MM.1S (cell line): ENCODE results near the gene NGEF.

Experiments
- DNase-seq: peaks from one replicate; pipeline ENCODE4 v3.0.0-alpha.2; 2015
- H2AFZ ChIP-seq: fragments of 300-600 bp; sonication (generic); 2 replicates; pipeline ENCODE4 v1.6.0; 2016; ENCODE audit warnings: antibody characterized with exemption, low read length
- H3F3A ChIP-seq: fragments of 300-600 bp; sonication (generic); 2 replicates; pipeline ENCODE4 v1.6.1; 2016; ENCODE audit warnings: mild to moderate bottlenecking, antibody characterized with exemption, low read length, moderate library complexity, mixed read lengths; ENCODE audit not compliant: insufficient read depth
- H3K27ac ChIP-seq: fragments of 300-600 bp; sonication (generic); 2 replicates; pipeline ENCODE4 v1.5.1; 2016; ENCODE audit warnings: mild to moderate bottlenecking, low read length
- H3K27me3 ChIP-seq: fragments of 300-600 bp; sonication (generic); replicated peaks from 2 replicates; pipeline ENCODE4 v1.6.0; 2016; ENCODE audit warnings: low read length; ENCODE audit not compliant: insufficient read depth
- H3K36me3 ChIP-seq: fragments of 300-600 bp; sonication (generic); replicated peaks from 2 replicates; pipeline ENCODE4 v1.6.1; 2016; ENCODE audit warnings: mild to moderate bottlenecking, low read length, mixed read lengths; ENCODE audit not compliant: insufficient read depth
- H3K4me1 ChIP-seq: fragments of 300-600 bp; sonication (generic); 2 replicates; pipeline ENCODE4 v1.6.1; 2016; ENCODE audit warnings: low read length, mixed read lengths
- H3K4me2 ChIP-seq: fragments of 300-600 bp; sonication (generic); 2 replicates; pipeline ENCODE4 v1.6.0; 2016; ENCODE audit warnings: low read depth, low read length
- H3K4me3 ChIP-seq: fragments of 300-600 bp; sonication (generic); 2 replicates; pipeline ENCODE4 v1.5.1; 2016; ENCODE audit warnings: low read length, mixed read lengths
- H3K79me2 ChIP-seq: fragments of 300-600 bp; sonication (generic); 2 replicates; pipeline ENCODE4 v1.6.1; 2016; ENCODE audit warnings: mixed run types, low read length, mixed read lengths
- H3K9ac ChIP-seq: fragments of 300-600 bp; sonication (generic); 2 replicates; pipeline ENCODE4 v1.6.1; 2016; ENCODE audit warnings: low read length, mixed read lengths
- H3K9me2 ChIP-seq: fragments of 300-600 bp; sonication (generic); replicated peaks from 2 replicates; pipeline ENCODE4 v1.6.1; 2016; ENCODE audit warnings: mild to moderate bottlenecking, low read length, mixed read lengths; ENCODE audit not compliant: insufficient read depth
- H3K9me3 ChIP-seq: fragments of 300-600 bp; sonication (generic); replicated peaks from 2 replicates; pipeline ENCODE4 v1.6.1; 2016; ENCODE audit warnings: mild to moderate bottlenecking, low read length, mixed read lengths; ENCODE audit not compliant: insufficient read depth
- H4K20me1 ChIP-seq: fragments of 300-600 bp; sonication (generic); 2 replicates; pipeline ENCODE4 v1.6.1; 2016; ENCODE audit warnings: mild to moderate bottlenecking, low read length, moderate library complexity, mixed read lengths; ENCODE audit not compliant: insufficient read depth
- CTCF ChIP-seq: fragments of 300-600 bp; sonication (generic); IDR thresholded peaks from 2 replicates; pipeline ENCODE4 v1.5.1; 2016; ENCODE audit warnings: antibody characterized with exemption, low read length, mixed read lengths
- EZH2 ChIP-seq: fragments of 300-600 bp; sonication (generic); optimal IDR thresholded peaks from 2 replicates; pipeline ENCODE3; 2017; ENCODE audit warnings: low read depth, mild to moderate bottlenecking, antibody characterized with exemption, low read length, mixed read lengths
- EZH2phosphoT487 ChIP-seq: fragments of 300-600 bp; sonication (generic); IDR thresholded peaks from 2 replicates; pipeline ENCODE4 v1.6.1; 2018; ENCODE audit warnings: antibody characterized with exemption, low read length

Gene NGEF

GRCh38 chr2:232897598-232898408 is 115.3 kb downstream of the NGEF start:
- Histone ChIP-seq H3K27ac (no peak overlapping the region), H2AFZ (no peak overlapping the region), H3K4me2 (no peak overlapping the region), H3K9me2 (no peaks in the 10 kb centered on the region), H3K27me3 (no peaks in the 10 kb centered on the region), H3K4me1 (no peaks in the 10 kb centered on the region), H3K36me3 (no peaks in the 10 kb centered on the region), H4K20me1 (no peaks in the 10 kb centered on the region), H3K4me3 (no peak overlapping the region), H3K79me2 (no peaks in the 10 kb centered on the region), H3F3A (no peaks in the 10 kb centered on the region), H3K9ac (no peak overlapping the region), H3K9me3 (no peaks in the 10 kb centered on the region)
- no peak for TF ChIP-seq CTCF
- no peak for TF ChIP-seq EZH2phosphoT487
- no peak for TF ChIP-seq EZH2
- no peak for DNase-seq

GRCh38 chr2:232896720-232897597 is 116.1 kb downstream of the NGEF start:
- H3K27ac ChIP-seq, result no peak overlapping the region
- no peak overlapping the region for H2AFZ ChIP-seq
- H3F3A ChIP-seq, result no peaks in the 10 kb centered on the region
- H3K36me3 ChIP-seq, result no peaks in the 10 kb centered on the region
- H3K4me3 ChIP-seq, result no peak overlapping the region
- no peaks in the 10 kb centered on the region for H3K27me3 ChIP-seq
- no peaks in the 10 kb centered on the region for H3K79me2 ChIP-seq
- TF ChIP-seq CTCF, result no peak
- no peak for TF ChIP-seq EZH2phosphoT487
- H4K20me1 ChIP-seq, result no peaks in the 10 kb centered on the region
- no peaks in the 10 kb centered on the region for H3K9me3 ChIP-seq
- H3K9ac ChIP-seq, result no peak overlapping the region
- no peak overlapping the region for H3K4me2 ChIP-seq
- H3K4me1 ChIP-seq, result no peaks in the 10 kb centered on the region
- no peak for DNase-seq
- no peaks in the 10 kb centered on the region for H3K9me2 ChIP-seq

GRCh38 chr2:232896111-232896510 is 116.9 kb downstream of the NGEF start:
- Histone ChIP-seq H3K4me1 (no peaks in the 10 kb centered on the region), H2AFZ (no peak overlapping the region), H4K20me1 (no peaks in the 10 kb centered on the region), H3K9me3 (no peaks in the 10 kb centered on the region), H3K36me3 (no peaks in the 10 kb centered on the region), H3K4me3 (no peak overlapping the region), H3K79me2 (no peaks in the 10 kb centered on the region), H3K4me2 (no peak overlapping the region), H3K9me2 (no peaks in the 10 kb centered on the region), H3K27me3 (no peaks in the 10 kb centered on the region), H3K9ac (no peak overlapping the region), H3F3A (no peaks in the 10 kb centered on the region), H3K27ac (no peak overlapping the region)
- TF ChIP-seq EZH2 (no peak), CTCF (no peak), EZH2phosphoT487 (no peak)
- DNase-seq, result no peak
